CD4-positive, alpha-beta T cell treated with Interleukin-15 for 4 hours (primary cell): ENCODE measurements around the gene CAPN3.
"Not testable (repeated sequence)": the region's sequence is repeated elsewhere in the genome, so short reads cannot be mapped to it uniquely, and the experiment has no call there.

Experiments used
- DNase-seq: peaks from one replicate; pipeline ENCODE4 v3.0.0-alpha.2; 2020; ENCODE audit warnings: low spot score

CAPN3 gene

GRCh38 chr15:42359249-42359648 is at the start of gene CAPN3:
TSS of gene CAPN3 (plus strand) at chr15:42359501. CDS start at chr15:42359806, 305 bp downstream.
- DNase-seq: no peak

- DNase-seq: no peak
Observed at GRCh38 chr15:42313463-42313862, 45.8 kb upstream of the CAPN3 start.

- DNase-seq: no peak
Observed at GRCh38 chr15:42314818-42315217, 44.5 kb upstream of the CAPN3 start.

- DNase-seq: no peak
Observed at GRCh38 chr15:42315521-42315920, 43.8 kb upstream of the CAPN3 start.

- DNase-seq: not testable (repeated sequence)
Observed at GRCh38 chr15:42316282-42316805, 43.0 kb upstream of the CAPN3 start.

- DNase-seq: no peak
Observed at GRCh38 chr15:42319206-42319605, 40.1 kb upstream of the CAPN3 start.

- DNase-seq: no peak
Observed at GRCh38 chr15:42324308-42324707, 35.0 kb upstream of the CAPN3 start.

- no peak for DNase-seq
Observed at GRCh38 chr15:42329161-42329560, 30.1 kb upstream of the CAPN3 start.

- no peak for DNase-seq
Observed at GRCh38 chr15:42329992-42330391, 29.3 kb upstream of the CAPN3 start.

- DNase-seq: no peak
Observed at GRCh38 chr15:42331235-42331634, 28.1 kb upstream of the CAPN3 start.

GRCh38 chr15:42332331-42332730 is 27.0 kb upstream of the CAPN3 start:
- DNase-seq: no peak

- DNase-seq: no peak
Observed at GRCh38 chr15:42335074-42335473, 24.2 kb upstream of the CAPN3 start.

GRCh38 chr15:42336650-42337049 is 22.7 kb upstream of the CAPN3 start:
- DNase-seq: not testable (repeated sequence)

GRCh38 chr15:42337104-42337503 is 22.2 kb upstream of the CAPN3 start:
- DNase-seq: not testable (repeated sequence)

GRCh38 chr15:42338500-42338899 is 20.8 kb upstream of the CAPN3 start:
- DNase-seq: no peak

GRCh38 chr15:42343596-42344232 is 15.6 kb upstream of the CAPN3 start:
- DNase-seq: no peak

GRCh38 chr15:42344763-42345162 is 14.5 kb upstream of the CAPN3 start:
- no peak for DNase-seq

GRCh38 chr15:42345504-42345903 is 13.8 kb upstream of the CAPN3 start:
- no peak for DNase-seq

GRCh38 chr15:42348083-42348482 is 11.2 kb upstream of the CAPN3 start:
- no peak for DNase-seq

- no peak for DNase-seq
Observed at GRCh38 chr15:42349186-42349585, 10.1 kb upstream of the CAPN3 start.

- no peak for DNase-seq
Observed at GRCh38 chr15:42352401-42352800, 6.9 kb upstream of the CAPN3 start.

GRCh38 chr15:42353061-42353460 is 6.2 kb upstream of the CAPN3 start:
- no peak for DNase-seq

- DNase-seq: no peak
Observed at GRCh38 chr15:42354824-42355223, 4.5 kb upstream of the CAPN3 start.

- DNase-seq: no peak
Observed at GRCh38 chr15:42355291-42355690, 4.0 kb upstream of the CAPN3 start.
